Glomerular visceral epithelial cell (primary cell): ENCODE data around the gene FAM185A.
"Not testable (repeated sequence)": the region's sequence is repeated elsewhere in the genome, so short reads cannot be mapped to it uniquely, and the experiment has no call there.

Experiments
- DNase-seq: peaks from one replicate; pipeline ENCODE4 v3.0.0-alpha.2; 2016; ENCODE audit errors: extremely low spot score

Gene FAM185A

DNA sequence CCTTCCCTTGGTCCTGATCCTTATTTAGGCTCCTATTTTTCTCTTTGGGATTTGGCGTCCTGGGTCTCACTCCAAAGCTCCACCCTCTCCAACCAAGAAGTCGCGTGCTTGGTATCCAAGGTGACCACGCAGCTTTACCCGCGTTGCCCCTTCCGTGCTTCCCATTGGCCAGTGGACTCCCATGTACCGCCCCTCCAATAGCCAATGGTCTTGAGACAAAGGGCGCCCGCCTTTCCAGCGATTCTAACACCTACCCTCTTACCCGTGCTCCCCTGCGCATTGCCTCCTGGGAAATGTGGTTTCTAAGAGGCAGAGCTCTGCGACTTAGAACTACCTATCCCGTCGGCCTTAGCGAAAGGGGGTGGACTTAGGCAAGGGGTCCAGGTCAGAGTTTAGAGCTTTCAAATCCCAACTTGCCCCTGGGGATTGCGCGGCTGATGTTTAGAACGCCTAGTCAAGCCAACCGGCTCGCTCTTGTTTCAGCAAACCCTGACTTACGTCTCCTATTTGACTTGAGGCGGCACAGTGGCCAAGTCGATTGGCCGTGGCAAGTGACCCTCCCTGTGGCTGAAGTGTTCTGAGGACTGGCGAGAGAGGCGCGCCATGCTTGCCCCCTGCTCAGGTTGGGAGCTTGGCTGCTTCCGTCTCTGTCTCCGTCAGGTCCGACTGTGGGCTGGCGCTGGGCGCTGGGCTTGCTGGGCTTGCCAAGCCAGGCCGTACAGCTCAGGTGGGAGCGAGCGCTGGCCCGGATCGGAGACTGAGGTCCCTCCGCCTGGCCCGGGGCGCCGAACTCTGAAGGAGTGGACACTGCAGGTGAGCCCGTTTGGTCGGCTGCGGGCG, at the start of gene FAM185A:
TSS of gene FAM185A (plus strand) at position 395 of the 840 bp plus-strand sequence. CDS start at position 604, 209 bp downstream.
- peak; percentile 99 for DNase-seq

DNA sequence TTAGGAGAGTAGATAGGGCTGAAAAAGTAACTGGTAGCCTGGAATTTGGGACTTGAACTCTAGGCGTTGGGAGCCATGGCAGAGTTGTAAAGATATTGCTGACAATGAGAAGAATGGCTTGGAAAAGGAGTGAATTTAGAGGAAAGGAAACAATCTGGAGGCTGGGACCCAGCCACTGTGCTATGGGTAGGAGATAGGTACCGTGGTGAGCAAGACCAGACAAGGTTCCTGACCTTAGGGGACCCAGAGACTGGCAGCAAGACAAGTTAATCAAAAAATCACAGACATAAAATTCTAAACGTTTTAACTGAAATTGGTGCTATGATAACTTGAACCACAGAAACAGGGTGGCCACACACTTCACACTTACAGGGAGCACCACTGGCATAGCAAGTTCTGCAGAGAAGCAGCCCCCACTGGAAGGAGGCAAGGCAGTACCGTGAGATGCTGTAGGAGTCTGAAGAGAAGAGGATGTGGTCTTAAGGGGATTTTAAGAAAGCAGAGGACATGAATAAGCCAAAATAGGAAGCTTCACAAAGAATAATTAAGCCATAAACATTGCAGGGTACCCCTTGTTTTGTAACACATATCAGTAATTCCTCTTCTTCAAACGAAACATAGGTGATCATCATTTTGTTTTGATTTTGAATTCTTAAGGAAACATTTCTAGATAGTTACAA, 35.6 kb upstream of the FAM185A start:
- DNase-seq: not testable (repeated sequence)

DNA sequence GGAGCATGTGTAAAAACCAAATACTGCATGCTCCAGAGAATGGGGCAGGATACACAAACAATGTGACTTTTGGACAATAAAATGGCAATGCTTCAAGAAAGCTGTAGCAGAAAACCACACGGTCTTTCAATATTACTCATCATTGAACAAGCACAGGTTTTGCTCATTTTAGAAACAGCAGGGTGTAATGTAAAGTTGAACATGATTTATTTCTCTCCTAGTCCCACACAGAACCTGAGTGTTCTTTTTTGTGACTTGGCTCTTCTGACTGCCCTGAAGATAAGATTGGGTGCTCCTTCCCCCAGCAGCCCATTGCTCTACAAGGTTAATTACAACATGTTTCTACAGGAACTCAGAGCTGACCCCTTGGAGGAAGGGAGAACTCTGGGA, 35.1 kb upstream of the FAM185A start:
- not testable (repeated sequence) for DNase-seq

DNA sequence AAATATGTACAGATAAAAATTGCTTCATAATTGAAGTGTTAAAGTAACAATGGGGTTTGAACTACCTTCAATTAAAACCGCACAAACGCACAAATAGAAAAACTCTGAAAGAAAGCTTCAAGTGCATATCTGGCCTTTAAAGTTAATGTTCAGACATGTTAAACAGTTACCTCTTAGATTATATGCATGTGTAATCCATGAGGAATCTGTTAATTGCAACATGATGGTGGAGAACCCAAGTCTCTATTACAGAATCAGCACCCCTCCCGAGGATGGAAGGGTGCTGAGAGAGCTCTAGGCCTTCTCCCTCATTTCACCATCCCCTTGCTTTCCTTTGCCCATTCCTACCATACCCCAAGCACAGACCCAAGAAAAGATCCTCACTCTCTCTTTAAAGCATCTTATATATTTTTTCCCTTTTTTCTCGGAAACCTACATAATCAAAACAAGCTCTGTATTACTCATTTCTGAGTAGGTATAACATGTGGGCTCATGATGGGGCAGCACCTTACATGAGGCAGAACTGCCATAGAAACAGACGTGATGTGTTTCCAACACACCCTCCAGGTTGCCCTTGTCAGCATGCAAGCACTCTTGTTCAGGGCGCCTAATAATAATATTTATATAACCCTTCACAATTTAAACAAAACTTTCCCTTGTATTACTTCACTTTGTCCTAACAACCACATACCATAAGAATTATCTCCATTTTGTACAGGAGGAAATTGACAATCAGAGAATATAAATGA, 33.9 kb upstream of the FAM185A start:
- not testable (repeated sequence) for DNase-seq

- not testable (repeated sequence) for DNase-seq
Measured at GRCh38 chr7:102715718-102716117, 33.1 kb upstream of the FAM185A start.

- DNase-seq: not testable (repeated sequence)
Measured at GRCh38 chr7:102718491-102718890, 30.3 kb upstream of the FAM185A start.

GRCh38 chr7:102726170-102726569, 22.6 kb upstream of the FAM185A start:
- not testable (repeated sequence) for DNase-seq

GRCh38 chr7:102729670-102730069, 19.1 kb upstream of the FAM185A start:
- not testable (repeated sequence) for DNase-seq

GRCh38 chr7:102730431-102730830, 18.4 kb upstream of the FAM185A start:
- not testable (repeated sequence) for DNase-seq

GRCh38 chr7:102742002-102742771, 6.6 kb upstream of the FAM185A start:
- DNase-seq: not testable (repeated sequence)

DNA sequence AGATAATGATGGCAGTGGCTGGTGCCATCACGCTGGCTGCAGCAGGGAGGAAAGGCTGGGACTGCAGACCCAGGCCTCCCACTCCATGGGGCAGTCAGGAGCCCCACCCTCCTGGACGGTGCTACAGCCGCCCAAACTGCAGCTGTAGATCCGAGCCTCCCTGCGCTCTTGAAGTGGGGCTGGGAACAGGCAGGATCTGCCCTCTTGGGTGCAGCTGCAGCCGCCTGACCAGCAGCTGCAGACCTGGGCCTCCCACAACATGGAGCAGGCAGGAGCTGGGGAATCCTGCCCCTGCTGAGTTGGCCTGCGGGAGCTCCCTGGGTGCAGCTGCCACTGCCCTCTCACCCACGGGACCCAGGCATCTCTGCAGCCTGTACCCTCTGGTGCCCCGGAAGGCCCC, 4.9 kb upstream of the FAM185A start:
- DNase-seq: not testable (repeated sequence)

DNA sequence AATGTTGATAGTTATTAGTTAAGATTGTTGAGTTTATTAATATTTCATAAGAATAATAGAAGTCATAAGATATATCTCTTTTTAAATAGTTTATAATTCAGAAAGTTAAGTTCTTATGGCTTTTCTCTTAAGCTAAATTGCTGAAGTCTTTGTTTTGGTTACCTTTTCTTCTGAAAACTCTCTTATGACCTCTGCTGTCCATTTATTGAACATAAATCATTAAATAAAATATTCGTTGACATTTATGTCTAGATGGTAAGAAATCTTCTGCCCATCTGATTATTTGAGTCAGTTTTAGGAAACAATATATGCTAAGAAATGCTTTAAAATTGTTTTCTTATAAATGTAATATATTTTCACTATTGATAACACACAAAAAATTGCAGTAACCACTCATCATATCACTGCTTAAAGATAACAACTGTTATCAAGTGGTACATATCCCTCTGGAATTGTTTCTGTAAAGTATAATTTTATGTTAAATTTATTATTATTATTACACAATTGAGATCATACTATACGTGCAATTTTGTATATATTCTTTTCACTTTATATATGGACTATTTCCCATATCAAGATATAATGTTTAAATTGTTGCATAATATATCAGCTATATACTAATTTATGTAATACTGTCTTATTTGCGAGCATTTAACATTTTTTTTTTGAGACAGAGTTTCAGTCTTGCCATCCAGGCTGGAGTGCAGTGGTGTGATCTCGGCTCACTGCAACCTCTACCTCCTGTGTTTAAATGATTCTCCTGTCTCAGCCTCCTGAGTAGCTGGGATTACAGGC, 3.1 kb upstream of the FAM185A start:
- not testable (repeated sequence) for DNase-seq

DNA sequence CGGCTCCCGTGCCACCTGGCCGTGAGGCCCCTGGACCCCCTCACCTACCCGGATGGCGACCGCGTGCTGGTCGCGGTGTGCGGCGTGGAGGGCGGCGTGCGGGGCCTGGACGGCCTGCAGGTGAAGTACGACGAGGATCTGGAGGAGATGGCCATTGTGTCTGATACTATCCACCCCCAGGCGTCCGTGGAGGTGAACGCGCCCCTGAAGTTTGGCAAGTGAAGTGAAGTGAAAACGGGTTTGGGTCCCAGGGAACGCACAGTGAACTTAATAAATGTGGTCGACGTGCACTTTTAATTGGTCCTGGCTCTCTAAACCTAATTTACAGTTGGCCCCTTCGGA, 617 bp downstream of the FAM185A start:
- not testable (repeated sequence) for DNase-seq

GRCh38 chr7:102758227-102758626, 9.4 kb downstream of the FAM185A start:
- not testable (repeated sequence) for DNase-seq

GRCh38 chr7:102759934-102760333, 11.1 kb downstream of the FAM185A start:
- DNase-seq: not testable (repeated sequence)

GRCh38 chr7:102761234-102761633, 12.4 kb downstream of the FAM185A start:
- DNase-seq: not testable (repeated sequence)

- DNase-seq: not testable (repeated sequence)
Measured at GRCh38 chr7:102763295-102763905, 14.6 kb downstream of the FAM185A start.

- DNase-seq: not testable (repeated sequence)
Measured at GRCh38 chr7:102769657-102770192, 20.9 kb downstream of the FAM185A start.

DNA sequence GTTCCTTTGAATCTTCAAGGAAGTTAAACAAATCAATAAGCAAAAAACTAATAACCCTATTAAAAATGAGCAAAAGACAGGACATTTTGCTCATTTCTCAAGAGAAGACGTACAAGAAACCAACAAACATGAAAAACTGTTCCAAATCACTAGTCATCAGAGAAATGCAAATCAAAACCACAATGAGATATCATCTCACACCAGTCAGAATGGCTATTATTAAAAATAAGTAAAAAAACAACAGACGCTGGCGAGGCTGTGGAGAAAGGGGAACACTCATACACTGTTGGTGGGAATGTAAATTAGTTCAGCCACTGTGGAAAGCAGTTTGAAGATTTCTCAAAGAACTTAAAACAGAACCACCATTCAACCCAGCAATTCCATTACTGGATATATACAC, 21.7 kb downstream of the FAM185A start:
- DNase-seq: not testable (repeated sequence)

GRCh38 chr7:102776217-102776616, 27.4 kb downstream of the FAM185A start:
- not testable (repeated sequence) for DNase-seq
